ENCODE results near the gene LRRC40.
"Not testable (repeated sequence)": the region's sequence is repeated elsewhere in the genome, so short reads cannot be mapped to it uniquely, and the experiment has no call there.

The LRRC40 gene

DNA sequence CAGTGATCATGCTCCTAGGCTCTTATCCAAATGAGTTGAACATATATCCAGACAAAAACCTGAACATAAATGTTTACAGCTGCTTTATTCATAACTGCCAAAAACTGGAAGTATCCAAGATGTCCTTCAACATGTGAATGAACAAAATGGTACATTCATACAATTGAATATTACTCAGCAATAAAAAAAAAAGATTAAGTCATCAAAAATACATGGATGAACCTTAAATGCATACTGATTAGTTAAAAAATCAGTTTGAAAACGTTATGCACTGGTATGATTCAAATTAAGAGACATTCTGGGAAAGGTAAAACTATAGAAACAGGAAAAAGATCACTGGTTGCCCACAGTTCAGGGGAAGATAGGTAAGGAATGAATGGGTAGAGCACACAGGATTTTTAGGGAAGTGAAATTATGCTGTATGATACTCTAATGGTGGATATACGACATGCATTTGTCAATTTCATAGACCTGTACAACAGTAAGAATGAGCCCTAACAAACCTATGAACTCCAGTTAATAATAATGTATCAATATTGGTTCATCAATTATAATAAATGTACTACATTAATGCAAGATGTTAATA, 3.1 kb downstream of the LRRC40 start:
- no peak for DNase-seq (ENCODE audit: low read depth)

DNA sequence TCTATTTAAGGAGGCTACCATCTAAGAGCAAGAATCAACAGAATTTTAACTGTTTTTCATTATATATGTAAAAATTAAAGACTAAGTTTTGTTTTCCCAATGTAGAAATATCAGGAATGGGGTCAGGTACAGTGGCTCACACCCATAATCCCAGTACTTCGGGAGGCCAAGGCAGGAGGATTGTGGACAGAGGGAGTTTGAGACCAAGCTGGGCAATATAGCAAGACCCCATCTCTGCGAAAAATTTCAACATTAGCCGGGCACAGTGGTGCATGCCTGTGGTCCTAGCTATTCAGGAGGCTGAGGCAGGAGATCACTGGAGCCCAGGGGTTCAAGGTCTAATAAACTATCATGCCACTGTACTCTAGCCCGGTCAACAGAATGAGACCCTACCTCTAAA, 5.3 kb downstream of the LRRC40 start:
- no peak for DNase-seq (ENCODE audit: low read depth)

- DNase-seq (ENCODE audit: low read depth): no peak
Observed at GRCh38 chr1:70196333-70196732, 9.0 kb downstream of the LRRC40 start.

DNA sequence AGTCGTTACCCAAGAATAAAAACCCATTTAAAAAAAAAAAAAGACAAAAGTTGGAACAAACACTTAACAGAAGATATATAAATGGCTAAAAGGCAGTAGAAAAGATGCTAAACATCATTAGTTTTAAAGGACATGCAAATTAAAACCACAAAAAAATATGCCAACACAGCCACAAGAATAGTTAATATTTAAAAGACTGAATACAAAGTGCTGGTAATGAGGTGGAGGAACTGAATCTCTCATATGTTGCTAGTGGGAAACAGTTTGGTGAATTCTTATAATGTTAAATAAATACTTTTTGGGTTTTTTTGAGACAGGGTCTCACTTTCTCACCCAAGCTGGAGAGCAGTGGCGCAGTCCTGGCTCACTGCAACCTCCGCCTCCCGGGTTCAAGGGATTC, 10.0 kb downstream of the LRRC40 start:
- DNase-seq (ENCODE audit: low read depth): no peak

DNA sequence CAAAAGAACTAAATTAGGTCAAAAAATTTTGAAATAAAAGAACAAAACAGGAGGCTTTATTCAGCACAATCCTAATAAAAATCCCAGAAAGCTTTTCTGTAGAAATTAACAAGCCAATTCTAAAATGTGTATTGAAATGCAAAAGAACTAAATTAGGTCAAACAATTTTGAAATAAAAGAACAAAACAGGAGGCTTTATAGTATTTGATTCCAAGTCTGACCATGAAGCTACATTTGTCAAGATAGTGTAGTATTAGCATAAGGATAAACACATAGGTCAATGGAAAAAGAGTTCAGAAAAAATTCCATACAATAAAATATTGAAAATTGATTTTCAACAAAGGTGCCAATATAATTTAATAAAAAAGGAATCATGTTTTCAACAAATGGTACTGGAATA, 10.8 kb downstream of the LRRC40 start:
- DNase-seq (ENCODE audit: low read depth): no peak

- not testable (repeated sequence) for DNase-seq (ENCODE audit: low read depth)
Observed at GRCh38 chr1:70192446-70192845, 12.9 kb downstream of the LRRC40 start.

DNA sequence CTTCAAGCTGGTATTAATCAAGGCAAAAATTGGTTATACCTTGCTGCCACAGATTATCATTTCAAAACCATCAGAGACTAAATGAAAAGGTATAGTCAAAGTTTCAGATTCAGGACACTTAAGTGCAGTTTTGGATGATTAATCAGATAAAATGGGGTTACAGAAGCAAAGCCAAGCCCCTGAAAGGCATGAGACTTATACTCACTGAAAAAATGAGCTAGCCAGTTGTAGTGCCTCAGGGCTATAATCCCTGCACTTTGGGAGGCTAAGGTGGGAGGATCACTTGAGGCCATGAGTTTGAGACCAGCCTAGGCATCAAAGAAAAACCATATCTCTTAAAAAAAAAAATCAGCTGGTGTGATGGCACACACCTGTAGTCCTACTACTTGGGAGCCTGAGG, 15.2 kb downstream of the LRRC40 start:
- no peak for DNase-seq (ENCODE audit: low read depth)

GRCh38 chr1:70188522-70188921, 16.9 kb downstream of the LRRC40 start:
- DNase-seq (ENCODE audit: low read depth): no peak

- not testable (repeated sequence) for DNase-seq (ENCODE audit: low read depth)
Observed at GRCh38 chr1:70185181-70185580, 20.2 kb downstream of the LRRC40 start.

- no peak for DNase-seq (ENCODE audit: low read depth)
Observed at GRCh38 chr1:70171512-70171911, 33.9 kb downstream of the LRRC40 start.

- DNase-seq (ENCODE audit: low read depth): no peak
Observed at GRCh38 chr1:70169018-70169839, 36.1 kb downstream of the LRRC40 start.

GRCh38 chr1:70168283-70168682, 37.1 kb downstream of the LRRC40 start:
- no peak for DNase-seq (ENCODE audit: low read depth)

DNA sequence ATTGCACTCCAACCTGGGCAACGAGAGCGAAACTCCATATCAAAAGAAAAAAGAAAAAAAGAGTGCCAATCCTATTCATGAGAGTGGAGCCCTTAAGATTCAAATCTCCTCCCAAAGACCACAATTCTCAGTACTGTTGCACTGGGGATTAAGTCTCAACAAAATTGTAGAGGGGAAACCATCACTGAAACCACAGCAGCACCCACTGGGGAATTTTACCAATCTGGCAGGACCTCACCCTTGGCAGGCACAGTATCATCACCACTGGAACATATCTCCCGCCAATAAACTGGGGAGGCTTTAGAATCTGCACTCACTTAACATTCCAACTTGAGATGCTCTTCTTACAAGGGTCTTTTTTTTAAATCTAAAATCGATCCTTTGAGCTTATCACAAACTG, 41.0 kb downstream of the LRRC40 start:
- DNase-seq (ENCODE audit: low read depth): no peak

- no peak for DNase-seq (ENCODE audit: low read depth)
Observed at GRCh38 chr1:70156529-70157120, 48.8 kb downstream of the LRRC40 start.

GRCh38 chr1:70153739-70154138, 51.6 kb downstream of the LRRC40 start:
- no peak for DNase-seq (ENCODE audit: low read depth)

DNA sequence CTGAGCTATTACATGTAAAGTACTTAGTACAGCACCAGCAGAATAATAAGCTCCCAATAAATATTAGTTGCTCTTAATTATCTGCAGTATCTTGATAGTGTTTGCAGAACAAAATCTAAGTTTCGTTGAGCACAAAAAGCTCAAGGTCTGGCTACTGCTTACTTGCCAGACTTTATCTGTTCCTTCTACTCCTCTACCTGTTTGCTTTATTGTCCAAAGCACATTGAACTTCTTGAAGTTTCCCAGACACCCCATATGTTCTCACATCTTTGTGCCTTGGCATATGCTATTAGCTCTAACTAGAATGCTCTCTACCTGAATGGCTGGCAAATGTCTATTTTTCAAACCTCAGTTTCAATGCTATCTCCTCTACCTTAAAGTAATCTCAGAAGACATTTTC, 54.9 kb downstream of the LRRC40 start:
- no peak for DNase-seq (ENCODE audit: low read depth)

- no peak for DNase-seq (ENCODE audit: low read depth)
Observed at GRCh38 chr1:70146488-70146887, 58.9 kb downstream of the LRRC40 start.

DNA sequence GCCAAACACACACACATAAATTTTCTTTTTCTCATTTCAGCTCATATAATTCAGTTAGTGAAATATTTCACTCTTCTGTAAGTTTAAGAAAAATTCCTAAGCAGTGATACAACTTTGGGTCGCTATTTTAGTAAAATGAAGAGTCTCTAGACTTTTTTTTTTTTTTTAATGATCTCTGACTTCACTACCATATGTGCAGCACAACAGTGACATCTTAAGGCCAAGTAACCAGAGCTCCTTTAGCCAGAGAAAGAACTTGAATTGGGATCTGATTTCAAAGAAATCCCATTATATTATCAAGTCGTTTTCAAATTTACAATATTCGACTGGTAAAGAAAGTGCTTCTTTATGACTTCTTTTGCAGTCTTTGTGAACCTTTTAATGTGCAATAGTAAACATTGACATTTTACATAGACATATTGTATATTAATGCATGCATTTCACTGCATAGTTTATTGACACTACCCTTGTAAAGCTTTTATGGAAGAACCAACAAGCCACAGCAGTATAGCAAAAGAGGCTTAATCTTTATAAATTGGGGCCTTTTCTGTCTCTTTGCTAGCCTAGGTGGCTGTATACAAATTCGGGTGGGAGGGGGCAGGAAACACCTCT, 62.2 kb downstream of the LRRC40 start:
- no peak for DNase-seq (ENCODE audit: low read depth)

DNA sequence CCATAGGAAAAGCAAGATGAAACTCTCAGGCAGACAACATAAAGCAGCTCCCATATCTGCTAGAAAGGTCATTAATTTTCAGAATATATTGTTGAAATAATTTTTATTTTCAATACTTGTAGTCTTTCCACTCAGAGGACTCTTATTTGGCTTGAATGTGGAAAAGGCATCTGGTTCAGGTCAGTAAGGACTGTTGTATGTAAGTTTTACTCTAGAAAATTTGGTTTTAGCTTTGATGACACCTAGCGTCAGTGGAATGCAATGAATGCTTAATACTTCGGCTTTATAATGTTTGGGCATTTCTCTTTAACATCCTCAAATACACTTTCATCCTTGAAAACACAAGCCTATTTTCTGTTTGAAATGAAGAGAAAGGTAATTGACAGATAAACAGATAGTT, 63.3 kb downstream of the LRRC40 start:
- DNase-seq (ENCODE audit: low read depth): no peak

DNA sequence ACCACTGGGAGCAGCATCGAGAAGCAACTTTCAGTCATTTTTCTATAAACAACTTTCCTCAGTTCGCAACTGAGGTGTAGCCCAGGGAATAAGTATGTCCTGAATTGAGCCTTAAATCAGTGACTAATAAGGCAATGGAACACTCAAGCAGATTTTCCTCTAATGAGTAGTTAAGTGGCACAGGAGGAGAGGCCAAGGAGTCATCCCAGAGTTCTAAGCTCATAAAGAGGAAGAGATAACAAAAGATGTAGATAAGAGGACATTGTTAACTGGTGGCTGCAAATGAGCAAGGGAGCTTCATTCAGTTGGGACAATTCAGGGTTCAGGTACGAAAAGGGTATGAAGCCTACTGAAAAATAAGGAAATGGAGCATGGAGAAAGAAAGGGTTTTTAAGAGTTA, 64.5 kb downstream of the LRRC40 start:
- DNase-seq (ENCODE audit: low read depth): no peak

DNA sequence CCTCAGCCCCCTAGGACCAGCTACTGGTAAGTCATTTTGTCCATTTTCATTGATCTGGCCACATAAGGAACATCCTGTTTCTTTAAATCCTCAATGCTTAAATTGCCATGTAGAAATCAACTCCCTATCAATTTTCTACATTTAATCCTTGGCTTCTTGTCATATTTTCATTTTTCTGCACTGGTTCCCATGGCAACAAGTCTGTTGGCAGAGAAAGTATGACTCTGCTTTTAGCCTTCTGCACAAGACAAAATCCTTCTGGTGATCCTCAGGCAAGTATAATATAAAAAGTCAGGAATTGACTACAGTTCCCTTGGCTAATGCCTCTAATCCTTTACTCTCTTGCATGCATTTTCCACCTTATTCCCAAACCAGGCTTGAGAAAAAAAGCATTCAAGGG, 65.0 kb downstream of the LRRC40 start:
- no peak for DNase-seq (ENCODE audit: low read depth)

DNA sequence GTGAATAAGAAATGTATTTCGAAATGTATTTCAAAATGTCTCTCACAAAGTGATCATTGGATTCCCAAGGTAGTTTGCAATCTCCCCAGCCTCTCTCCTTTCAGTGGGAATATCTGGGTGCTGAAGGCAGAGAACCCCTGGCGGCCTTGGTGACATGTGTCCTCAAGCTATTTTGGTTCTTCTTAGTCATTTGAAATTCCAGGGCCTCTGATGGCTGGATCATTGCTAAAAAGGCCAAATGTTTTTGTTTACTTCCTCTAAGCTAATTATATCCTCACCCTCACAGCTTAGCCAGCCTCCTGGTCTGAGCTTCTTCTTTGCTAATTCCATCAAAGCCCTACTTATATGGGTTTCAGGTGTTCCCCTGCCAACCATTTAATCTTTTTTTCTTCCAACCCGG, 71.2 kb downstream of the LRRC40 start:
- DNase-seq (ENCODE audit: low read depth): no peak

GRCh38 chr1:70117046-70117445, 88.3 kb downstream of the LRRC40 start:
- no peak for DNase-seq (ENCODE audit: low read depth)
